Measurements from ENCODE around the gene CEP162. TPM values are rescaled to one million over a fixed set of nuclear protein-coding genes. Genes with fewer than 3 reads are reported as not detected.
"Not testable (repeated sequence)": the region's sequence is repeated elsewhere in the genome, so short reads cannot be mapped to it uniquely, and the experiment has no call there.

Gene CEP162
- total RNA-seq, 2 donors from 2014 or later = 4.5 to 13.1 TPM

DNA sequence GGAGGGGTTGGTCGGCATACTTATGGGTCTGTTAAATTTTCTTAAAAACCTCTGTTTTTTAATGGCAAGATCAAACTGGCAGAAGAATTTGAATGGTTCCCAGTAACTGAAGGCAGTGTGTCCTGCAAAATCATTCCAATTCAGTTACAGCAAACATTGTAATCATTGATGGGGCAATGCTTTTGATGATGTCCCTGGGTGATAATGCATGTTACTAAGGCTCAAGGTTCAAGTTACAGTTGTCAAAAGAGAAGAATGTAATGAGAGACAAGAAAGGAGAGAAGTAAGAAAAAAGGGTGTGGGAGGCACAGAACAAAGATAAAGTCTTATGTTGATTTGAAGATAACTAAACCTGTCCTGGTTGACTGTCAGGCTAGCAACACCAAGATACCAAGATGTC is 54.9 kb downstream of the CEP162 start:
- no peaks in the 10 kb centered on the region for H3K27me3 ChIP-seq (replicated peaks; ENCODE audit: insufficient read depth)
- 46% methylated on average over 1 of the region's 1 CpG for WGBS
- H3K4me1 ChIP-seq (replicated peaks) = no peaks in the 10 kb centered on the region
- no peaks in the 10 kb centered on the region for H3K9me3 ChIP-seq
- H3K36me3 ChIP-seq = no peaks in the 10 kb centered on the region
- DNase-seq (ENCODE audit: low spot score) = no peak
- no peak overlapping the region for H3K4me3 ChIP-seq
- intact Hi-C loops (cut with DNase I) = no loop called here
- TF ChIP-seq POLR2A (IDR thresholded peaks at IDR 0.05) (no peak), POLR2AphosphoS5 (IDR thresholded peaks at IDR 0.05) (no peak)
- TF ChIP-seq, protein P1, sequence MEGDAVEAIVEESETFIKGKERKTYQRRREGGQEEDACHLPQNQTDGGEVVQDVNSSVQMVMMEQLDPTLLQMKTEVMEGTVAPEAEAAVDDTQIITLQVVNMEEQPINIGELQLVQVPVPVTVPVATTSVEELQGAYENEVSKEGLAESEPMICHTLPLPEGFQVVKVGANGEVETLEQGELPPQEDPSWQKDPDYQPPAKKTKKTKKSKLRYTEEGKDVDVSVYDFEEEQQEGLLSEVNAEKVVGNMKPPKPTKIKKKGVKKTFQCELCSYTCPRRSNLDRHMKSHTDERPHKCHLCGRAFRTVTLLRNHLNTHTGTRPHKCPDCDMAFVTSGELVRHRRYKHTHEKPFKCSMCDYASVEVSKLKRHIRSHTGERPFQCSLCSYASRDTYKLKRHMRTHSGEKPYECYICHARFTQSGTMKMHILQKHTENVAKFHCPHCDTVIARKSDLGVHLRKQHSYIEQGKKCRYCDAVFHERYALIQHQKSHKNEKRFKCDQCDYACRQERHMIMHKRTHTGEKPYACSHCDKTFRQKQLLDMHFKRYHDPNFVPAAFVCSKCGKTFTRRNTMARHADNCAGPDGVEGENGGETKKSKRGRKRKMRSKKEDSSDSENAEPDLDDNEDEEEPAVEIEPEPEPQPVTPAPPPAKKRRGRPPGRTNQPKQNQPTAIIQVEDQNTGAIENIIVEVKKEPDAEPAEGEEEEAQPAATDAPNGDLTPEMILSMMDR (IDR thresholded peaks at IDR 0.05) = no peak
- no peak overlapping the region for H3K27ac ChIP-seq

GRCh38 chr6:84172080-84172479 is 55.4 kb downstream of the CEP162 start:
- TF ChIP-seq POLR2AphosphoS5 (IDR thresholded peaks at IDR 0.05) = no peak
- no peak for TF ChIP-seq POLR2A (IDR thresholded peaks at IDR 0.05)
- TF ChIP-seq, protein P1 (IDR thresholded peaks at IDR 0.05) = no peak
- WGBS = 66% methylated on average over 2 of the region's 2 CpGs
- Histone ChIP-seq H3K9me3 (no peaks in the 10 kb centered on the region), H3K27me3 (replicated peaks; ENCODE audit: insufficient read depth) (no peaks in the 10 kb centered on the region), H3K4me1 (replicated peaks) (no peaks in the 10 kb centered on the region), H3K27ac (no peak overlapping the region), H3K4me3 (no peak overlapping the region), H3K36me3 (no peaks in the 10 kb centered on the region)
- intact Hi-C loops (cut with DNase I) = no loop called here
- no peak for DNase-seq (ENCODE audit: low spot score)

GRCh38 chr6:84167457-84167856 is 60.0 kb downstream of the CEP162 start:
- 97% methylated on average over 1 of the region's 1 CpG for WGBS
- TF ChIP-seq POLR2A (IDR thresholded peaks at IDR 0.05) = no peak
- TF ChIP-seq, protein P1 (IDR thresholded peaks at IDR 0.05) = no peak
- TF ChIP-seq POLR2AphosphoS5 (IDR thresholded peaks at IDR 0.05) = no peak
- Histone ChIP-seq H3K27me3 (replicated peaks; ENCODE audit: insufficient read depth) (no peaks in the 10 kb centered on the region), H3K4me1 (replicated peaks) (no peaks in the 10 kb centered on the region), H3K36me3 (no peaks in the 10 kb centered on the region), H3K4me3 (no peak overlapping the region), H3K27ac (no peak overlapping the region), H3K9me3 (no peaks in the 10 kb centered on the region)
- intact Hi-C loops (cut with DNase I) = no loop called here
- no peak for DNase-seq (ENCODE audit: low spot score)

DNA sequence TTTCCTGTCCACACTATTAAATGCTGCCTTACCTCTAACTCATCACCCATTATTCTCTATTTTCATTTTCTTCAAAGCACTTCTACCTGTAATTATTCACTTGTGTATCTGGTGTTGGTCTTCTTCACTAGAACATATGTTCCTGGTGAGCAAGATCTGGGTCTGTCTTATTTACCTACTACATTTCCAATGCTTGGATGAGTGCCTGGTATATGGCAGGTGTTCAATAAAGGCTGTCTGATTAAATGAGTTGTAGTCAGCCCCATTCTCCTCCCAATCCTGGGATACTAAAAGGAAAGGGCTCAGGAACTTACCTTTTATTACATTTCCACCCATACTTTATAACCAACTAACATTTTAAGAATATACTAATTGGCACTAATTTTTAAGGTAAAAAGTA is 61.0 kb downstream of the CEP162 start:
- Histone ChIP-seq H3K36me3 (no peaks in the 10 kb centered on the region), H3K27me3 (replicated peaks; ENCODE audit: insufficient read depth) (no peaks in the 10 kb centered on the region), H3K9me3 (no peaks in the 10 kb centered on the region), H3K4me3 (no peak overlapping the region), H3K27ac (no peak overlapping the region), H3K4me1 (replicated peaks) (no peaks in the 10 kb centered on the region)
- TF ChIP-seq POLR2AphosphoS5 (IDR thresholded peaks at IDR 0.05) (no peak), POLR2A (IDR thresholded peaks at IDR 0.05) (no peak)
- TF ChIP-seq, protein P1 (IDR thresholded peaks at IDR 0.05) = no peak
- intact Hi-C loops (cut with DNase I) = no loop called here
- no peak for DNase-seq (ENCODE audit: low spot score)

DNA sequence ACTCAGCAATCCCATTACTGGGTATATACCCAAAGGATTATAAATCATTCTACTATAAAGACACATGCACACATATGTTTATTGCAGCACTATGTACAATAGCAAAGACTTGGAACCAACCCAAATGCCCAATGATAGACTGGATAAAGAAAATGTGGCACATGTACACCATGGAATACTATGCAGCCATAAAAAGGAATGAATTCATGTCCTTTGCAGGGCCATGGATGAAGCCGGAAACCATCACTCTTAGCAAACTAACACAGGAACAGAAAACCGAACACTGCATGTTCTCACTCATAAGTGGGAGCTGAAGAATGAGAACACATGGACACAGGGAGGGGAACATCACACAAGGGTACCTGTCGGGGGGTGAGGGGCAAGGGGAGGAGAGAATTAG is 63.1 kb downstream of the CEP162 start:
- H3K36me3 ChIP-seq; H3K9me3 ChIP-seq; H3K27ac ChIP-seq; H3K4me1 ChIP-seq (replicated peaks); DNase-seq (ENCODE audit: low spot score); H3K4me3 ChIP-seq; intact Hi-C loops (cut with DNase I); H3K27me3 ChIP-seq (replicated peaks; ENCODE audit: insufficient read depth): not testable (repeated sequence)
- WGBS = 94% methylated on average over 3 of the region's 3 CpGs
